Activated CD4-positive, alpha-beta memory T cell treated with anti-CD3 and anti-CD28 coated beads, Interleukin-2, amount 10 ng/mL, durations not matched to agents 7 days and 5 days (primary cell): Measurements from ENCODE around the gene COMMD7. TPM values are rescaled to one million over a fixed set of nuclear protein-coding genes. Genes with fewer than 3 reads are reported as not detected.

Experiments used
- CTCF ChIA-PET: fragments of 350-600 bp; sonication (Branson Sonifier 250); formaldehyde crosslinking; loops from one replicate; lab custom pipeline; 2021; ENCODE audit warnings: antibody characterized with exemption, inconsistent platforms; lab: Charles Lee
- POLR2A ChIA-PET: fragments of 350-600 bp; sonication (Branson Sonifier 250); formaldehyde crosslinking; loops from one replicate; lab custom pipeline; 2021; ENCODE audit warnings: antibody characterized with exemption; lab: Charles Lee
- DNase-seq: peaks from one replicate; pipeline ENCODE4 v3.0.0-alpha.2; 2020
- H3K27ac Mint-ChIP-seq: one replicate; pipeline ENCODE4 v1.8.0; 2021; ENCODE audit warnings: mild to moderate bottlenecking, mixed read lengths
- H3K27me3 Mint-ChIP-seq: one replicate; pipeline ENCODE4 v1.8.0; 2021; ENCODE audit warnings: mixed read lengths
- H3K36me3 Mint-ChIP-seq: one replicate; pipeline ENCODE4 v1.8.0; 2021; ENCODE audit warnings: low read depth, mixed read lengths
- H3K4me1 Mint-ChIP-seq: one replicate; pipeline ENCODE4 v1.8.0; 2021; ENCODE audit warnings: mixed read lengths
- H3K4me3 Mint-ChIP-seq: one replicate; pipeline ENCODE4 v1.8.0; 2021; ENCODE audit warnings: mild to moderate bottlenecking, mixed read lengths
- H3K9me3 Mint-ChIP-seq: one replicate; pipeline ENCODE4 v1.8.0; 2021; ENCODE audit warnings: mixed read lengths
- total RNA-seq, 2 experiments: library from RNA; stranded (reverse); gene quantifications; one replicate each; pipeline ENCODE4 v1.2.3, GENCODE V29; 2021

The COMMD7 gene
- total RNA-seq, 2 experiments from 2014 or later: 61.7 to 62.6 TPM

GRCh38 chr20:32661820-32662528 is 81.3 kb downstream of the COMMD7 start:
- Mint-ChIP-seq H3K27ac (no peak overlapping the region), H3K36me3 (peaks cover 4% of the 10 kb centered on the region), H3K4me1 (peaks cover 3% of the 10 kb centered on the region), H3K9me3 (peaks cover 7% of the 10 kb centered on the region), H3K27me3 (no peaks in the 10 kb centered on the region), H3K4me3 (no peak overlapping the region)
- POLR2A ChIA-PET: interaction anchor here (0.9 kb wide), 1 partner anchor 82 kb away, joined by 3 read pairs; the partner anchor contains the start of gene COMMD7
- CTCF ChIA-PET: interaction anchor here (0.6 to 1.5 kb wide), 4 partner anchors 9 to 632 kb away, joined by 3 to 4 read pairs (median 4); no protein-coding TSS in a partner anchor
- no peak for DNase-seq

GRCh38 chr20:32660661-32661060 is 82.6 kb downstream of the COMMD7 start:
- peaks cover 4% of the 10 kb centered on the region for H3K36me3 Mint-ChIP-seq
- H3K4me1 Mint-ChIP-seq: peaks cover 3% of the 10 kb centered on the region
- H3K4me3 Mint-ChIP-seq: no peak overlapping the region
- H3K27me3 Mint-ChIP-seq: no peaks in the 10 kb centered on the region
- H3K9me3 Mint-ChIP-seq: peaks cover 7% of the 10 kb centered on the region
- POLR2A ChIA-PET: no interaction called here
- CTCF ChIA-PET: no interaction called here
- no peak overlapping the region for H3K27ac Mint-ChIP-seq
- DNase-seq: no peak

- Mint-ChIP-seq H3K4me1 (peaks cover 7% of the 10 kb centered on the region), H3K27ac (no peak overlapping the region), H3K36me3 (peaks cover 4% of the 10 kb centered on the region), H3K27me3 (peaks cover 2% of the 10 kb centered on the region), H3K9me3 (peaks cover 7% of the 10 kb centered on the region), H3K4me3 (no peak overlapping the region)
- no peak for DNase-seq
- POLR2A ChIA-PET: no interaction called here
- CTCF ChIA-PET: interaction anchor here (1.4 to 7.0 kb wide), 3 partner anchors 122 to 142 kb away, joined by 3 to 164 read pairs (median 4); no protein-coding TSS in a partner anchor
Observed at GRCh38 chr20:32656827-32657226, 86.4 kb downstream of the COMMD7 start.

- Mint-ChIP-seq H3K4me1 (peaks cover 10% of the 10 kb centered on the region), H3K4me3 (no peak overlapping the region), H3K9me3 (peaks cover 7% of the 10 kb centered on the region), H3K27ac (no peak overlapping the region), H3K27me3 (peaks cover 2% of the 10 kb centered on the region), H3K36me3 (peaks cover 4% of the 10 kb centered on the region)
- POLR2A ChIA-PET: no interaction called here
- CTCF ChIA-PET: interaction anchor here (1.4 to 7.0 kb wide), 2 partner anchors 133 to 141 kb away, joined by 3 to 164 read pairs; no protein-coding TSS in a partner anchor
- DNase-seq: no peak
Observed at GRCh38 chr20:32655903-32656512, 87.3 kb downstream of the COMMD7 start.

- Mint-ChIP-seq H3K27me3 (peaks cover 2% of the 10 kb centered on the region), H3K9me3 (no peaks in the 10 kb centered on the region), H3K4me1 (peaks cover 10% of the 10 kb centered on the region), H3K4me3 (no peak overlapping the region), H3K27ac (no peak overlapping the region), H3K36me3 (no peaks in the 10 kb centered on the region)
- DNase-seq: peak; percentile 89
- CTCF ChIA-PET: interaction anchor here (0.7 to 7.0 kb wide), 20 partner anchors 10 to 799 kb away, joined by 3 to 164 read pairs (median 4); partner anchors contain the start of gene C20orf203
- POLR2A ChIA-PET: interaction anchor here (1.0 to 3.4 kb wide), 2 partner anchors 117 to 130 kb away, joined by 3 to 14 read pairs; no protein-coding TSS in a partner anchor
Observed at GRCh38 chr20:32652739-32653526, 90.3 kb downstream of the COMMD7 start.

Other genes starting within 250 kb of the COMMD7 start
- 10 to 100 TPM; 17.1 to 19.1 TPM for gene NOL4L, start 158.1 kb downstream of the COMMD7 start, total RNA-seq
- gene C20orf203, start 69.5 kb downstream of the COMMD7 start, total RNA-seq: under 1 TPM; 0.13 to 0.15 TPM
- gene DNMT3B, start 18.9 kb upstream of the COMMD7 start, total RNA-seq: 1 to 10 TPM; 2.2 to 2.4 TPM
- gene MAPRE1, start 76.5 kb upstream of the COMMD7 start, total RNA-seq: 100 to 1,000 TPM; 134 to 135 TPM
- under 1 TPM; 0.25 to 0.55 TPM for gene EFCAB8, start 115.5 kb upstream of the COMMD7 start, total RNA-seq